Measurements from ENCODE around the gene GPX2. TPM values are rescaled to one million over a fixed set of nuclear protein-coding genes. Genes with fewer than 3 reads are reported as not detected.

Gene GPX2
- total and polyA plus RNA-seq, 2 donors (not counting 3 experiments of a cell fraction or from before 2014, with no cell fraction given) = not detected

DNA sequence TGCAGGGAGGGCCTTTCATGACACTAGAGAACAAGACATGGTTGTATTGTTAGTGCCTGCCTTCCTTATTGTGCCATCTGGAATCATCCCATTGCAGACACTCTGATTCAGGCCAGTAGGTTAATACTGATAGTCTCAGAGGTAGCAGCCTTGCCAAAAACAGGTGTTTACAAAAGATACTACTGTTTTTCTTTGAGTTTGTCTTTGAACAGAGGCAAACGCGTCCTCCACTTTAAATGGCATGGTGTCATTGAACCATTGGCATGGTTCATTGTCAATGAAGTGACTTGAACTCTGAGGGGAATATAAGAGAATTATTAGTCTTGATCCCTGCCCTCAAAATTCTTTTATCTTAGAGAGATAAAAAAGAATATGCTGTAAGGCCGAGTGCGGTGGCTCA is 48.4 kb upstream of the GPX2 start:
- Histone ChIP-seq H3K27me3 (ENCODE audit: control insufficient read depth in 2 of 2, insufficient read depth in 2 of 2, low read length in 2 of 2) (no peaks in the 10 kb centered on the region), H3K4me1 (ENCODE audit: control insufficient read depth, extremely low read depth, insufficient read depth, low read length) (peaks cover 12% of the 10 kb centered on the region), H3K9me3 (replicated peaks; ENCODE audit: control insufficient read depth, insufficient read depth, low read length) (no peaks in the 10 kb centered on the region), H3K4me2 (ENCODE audit: insufficient read depth, low read length) (no peak overlapping the region), H3K79me2 (ENCODE audit: control insufficient read depth, insufficient read depth, low read length) (peaks cover 4% of the 10 kb centered on the region), H4K20me1 (replicated peaks; ENCODE audit: control insufficient read depth, extremely low read depth, insufficient read depth, low read length) (no peaks in the 10 kb centered on the region), H3K9me1 (replicated peaks; ENCODE audit: control insufficient read depth, extremely low read depth, insufficient read depth, low read length) (no peaks in the 10 kb centered on the region), H2AFZ (ENCODE audit: low read depth, low read length) (no peak overlapping the region), H3K4me3 (replicated peaks in 1 of 3; ENCODE audit: insufficient read depth in 1 of 3, low read depth in 1 of 3, low read length in 3 of 3) (no peak overlapping the region), H3K9ac (replicated peaks; ENCODE audit: extremely low read depth, insufficient read depth, low read length) (no peak overlapping the region), H3K36me3 (ENCODE audit: control insufficient read depth in 2 of 2, extremely low read depth in 1 of 2, insufficient read depth in 2 of 2, low read length in 2 of 2) (no peaks in the 10 kb centered on the region), H3K27ac (ENCODE audit: insufficient read depth, low read depth, low read length) (no peak overlapping the region)
- no TSS peak for BruUV-seq (replicated peaks)
- CTCF ChIA-PET = interaction anchor here (7.3 kb wide), 1 partner anchor 30 kb away, joined by 109 read pairs; no protein-coding TSS in a partner anchor
- FAIRE-seq = no peak
- POLR2A ChIA-PET = no interaction called here
- intact Hi-C loops (cut with micrococcal nuclease) = no loop called here
- dilution Hi-C loops (cut with MboI; ENCODE audit: extremely low pct_ligation_motif_present, low sequenced_read_pairs) = no loop called here
- no peak for DNase-seq (ENCODE audit: low read depth, low spot score)
- TF ChIP-seq MAX (IDR thresholded peaks at IDR 0.05; ENCODE audit: insufficient read depth, insufficient read length) = no peak
- no peak for TF ChIP-seq EZH2 (IDR thresholded peaks at IDR 0.05; ENCODE audit: borderline replicate concordance, low read depth, low read length, severe bottlenecking)
- TF ChIP-seq MYC (IDR thresholded peaks at IDR 0.05; ENCODE audit: low read depth, low read length) = no peak
- TF ChIP-seq, protein P1, sequence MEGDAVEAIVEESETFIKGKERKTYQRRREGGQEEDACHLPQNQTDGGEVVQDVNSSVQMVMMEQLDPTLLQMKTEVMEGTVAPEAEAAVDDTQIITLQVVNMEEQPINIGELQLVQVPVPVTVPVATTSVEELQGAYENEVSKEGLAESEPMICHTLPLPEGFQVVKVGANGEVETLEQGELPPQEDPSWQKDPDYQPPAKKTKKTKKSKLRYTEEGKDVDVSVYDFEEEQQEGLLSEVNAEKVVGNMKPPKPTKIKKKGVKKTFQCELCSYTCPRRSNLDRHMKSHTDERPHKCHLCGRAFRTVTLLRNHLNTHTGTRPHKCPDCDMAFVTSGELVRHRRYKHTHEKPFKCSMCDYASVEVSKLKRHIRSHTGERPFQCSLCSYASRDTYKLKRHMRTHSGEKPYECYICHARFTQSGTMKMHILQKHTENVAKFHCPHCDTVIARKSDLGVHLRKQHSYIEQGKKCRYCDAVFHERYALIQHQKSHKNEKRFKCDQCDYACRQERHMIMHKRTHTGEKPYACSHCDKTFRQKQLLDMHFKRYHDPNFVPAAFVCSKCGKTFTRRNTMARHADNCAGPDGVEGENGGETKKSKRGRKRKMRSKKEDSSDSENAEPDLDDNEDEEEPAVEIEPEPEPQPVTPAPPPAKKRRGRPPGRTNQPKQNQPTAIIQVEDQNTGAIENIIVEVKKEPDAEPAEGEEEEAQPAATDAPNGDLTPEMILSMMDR (IDR thresholded peaks at IDR 0.05; ENCODE audit: extremely low read depth in 1 of 2, insufficient read depth in 1 of 2, low read depth in 1 of 2, low read length in 2 of 2) = no peak
- no peak for TF ChIP-seq JUN (IDR thresholded peaks at IDR 0.05; ENCODE audit: borderline replicate concordance, insufficient read depth, insufficient read length, low read depth)
- no peak for TF ChIP-seq POLR2AphosphoS5 (IDR thresholded peaks at IDR 0.05; ENCODE audit: insufficient read depth, low read depth, low read length)
